ENCODE measurements around the gene DRC7.

DRC7 gene

GRCh38 chr16:57764006-57764340 lies 69.4 kb downstream of the DRC7 start:
- Histone ChIP-seq H3K4me3 (ENCODE audit: low read length) (no peak overlapping the region), H3K27ac (ENCODE audit: low read depth, low read length) (no peak overlapping the region)

DNA sequence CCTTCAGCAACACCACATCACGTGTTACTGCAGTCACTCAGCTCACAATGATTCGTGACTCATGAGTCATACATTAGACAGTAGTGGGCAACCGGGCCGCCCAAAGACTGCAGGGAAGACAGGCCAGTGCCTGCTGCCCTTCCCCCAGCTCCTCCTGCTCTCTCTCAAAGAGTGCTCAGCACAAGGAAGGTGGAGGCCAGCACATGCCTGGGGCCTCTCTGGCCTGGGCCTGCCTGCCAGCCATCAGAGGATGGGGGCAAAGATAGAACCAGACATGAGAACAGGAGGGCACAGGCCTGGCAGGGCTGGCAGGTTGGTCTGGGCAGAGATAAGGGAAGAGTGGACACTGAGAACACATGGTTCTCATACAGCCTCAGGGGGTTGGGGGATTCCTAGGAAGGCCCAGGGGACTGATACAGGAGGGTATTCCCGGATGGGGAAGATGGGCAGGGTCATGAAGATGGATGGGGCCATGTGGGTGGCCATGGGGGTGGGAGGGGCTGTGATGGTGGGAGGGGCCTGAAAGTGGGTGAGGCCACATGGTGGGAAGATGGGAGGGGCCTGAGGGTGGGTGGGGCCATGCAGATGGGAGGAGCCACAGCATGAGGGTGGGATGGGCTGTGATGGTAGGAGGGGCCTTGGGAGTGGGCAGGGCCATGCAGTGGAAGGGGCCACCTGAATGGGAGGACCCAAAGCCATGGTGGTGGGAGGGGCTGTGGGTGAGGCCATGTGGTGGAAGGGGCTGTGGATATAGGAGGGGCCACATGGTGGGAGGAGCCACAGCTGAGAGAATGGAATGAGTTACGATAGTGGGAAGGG lies 69.9 kb downstream of the DRC7 start:
- Histone ChIP-seq H3K79me2 (ENCODE audit: control insufficient read depth, low read length) (no peaks in the 10 kb centered on the region), H3K4me2 (ENCODE audit: low read length) (no peak overlapping the region; the same call in 1 of the 2 replicates), H3K27me3 (ENCODE audit: control insufficient read depth, low read length) (no peaks in the 10 kb centered on the region), H4K20me1 (ENCODE audit: control insufficient read depth, insufficient read depth, low read depth, low read length) (no peaks in the 10 kb centered on the region), H3K9me3 (ENCODE audit: control insufficient read depth, insufficient read depth, low read length) (no peaks in the 10 kb centered on the region), H3K4me3 (ENCODE audit: low read length) (no peak overlapping the region), H3K4me1 (ENCODE audit: control insufficient read depth, low read length) (peaks cover 10% of the 10 kb centered on the region; the same call in 1 of the 2 replicates), H3K27ac (ENCODE audit: low read depth, low read length) (no peak overlapping the region), H3K36me3 (ENCODE audit: control insufficient read depth, low read length) (no peaks in the 10 kb centered on the region), H3F3A (ENCODE audit: control insufficient read depth, insufficient read depth) (no peaks in the 10 kb centered on the region), H3K9me2 (replicated peaks; ENCODE audit: control insufficient read depth, low read length) (no peaks in the 10 kb centered on the region)
- TF ChIP-seq EZH2phosphoT487 (IDR thresholded peaks at IDR 0.05; ENCODE audit: borderline replicate concordance, low read length) (no peak), CTCF (IDR thresholded peaks at IDR 0.05; ENCODE audit: low read depth, low read length, poor library complexity, severe bottlenecking) (no peak)

More at GRCh38 chr16:57764006-57764340, 69.4 kb downstream of the DRC7 start:
- peaks cover 10% of the 10 kb centered on the region; the same call in 1 of the 2 replicates for H3K4me1 ChIP-seq (ENCODE audit: control insufficient read depth, low read length)
- no peaks in the 10 kb centered on the region for H4K20me1 ChIP-seq (ENCODE audit: control insufficient read depth, insufficient read depth, low read depth, low read length)
- H3K27me3 ChIP-seq (ENCODE audit: control insufficient read depth, low read length) = no peaks in the 10 kb centered on the region
- H3K9me2 ChIP-seq (replicated peaks; ENCODE audit: control insufficient read depth, low read length) = no peaks in the 10 kb centered on the region
- no peak overlapping the region for H3K4me2 ChIP-seq (ENCODE audit: low read length)
- H3K9me3 ChIP-seq (ENCODE audit: control insufficient read depth, insufficient read depth, low read length) = no peaks in the 10 kb centered on the region
- no peaks in the 10 kb centered on the region for H3F3A ChIP-seq (ENCODE audit: control insufficient read depth, insufficient read depth)
- H3K79me2 ChIP-seq (ENCODE audit: control insufficient read depth, low read length) = no peaks in the 10 kb centered on the region
- no peak for TF ChIP-seq CTCF (IDR thresholded peaks at IDR 0.05; ENCODE audit: low read depth, low read length, poor library complexity, severe bottlenecking)
- no peak for TF ChIP-seq EZH2phosphoT487 (IDR thresholded peaks at IDR 0.05; ENCODE audit: borderline replicate concordance, low read length)
- H3K36me3 ChIP-seq (ENCODE audit: control insufficient read depth, low read length) = no peaks in the 10 kb centered on the region

GRCh38 chr16:57765160-57765728 lies 70.6 kb downstream of the DRC7 start:
- Histone ChIP-seq H3K9me2 (replicated peaks; ENCODE audit: control insufficient read depth, low read length) (no peaks in the 10 kb centered on the region), H3K27me3 (ENCODE audit: control insufficient read depth, low read length) (no peaks in the 10 kb centered on the region), H3K4me1 (ENCODE audit: control insufficient read depth, low read length) (peaks cover 10% of the 10 kb centered on the region; the same call in 1 of the 2 replicates), H3K4me2 (ENCODE audit: low read length) (no peak overlapping the region; the same call in 1 of the 2 replicates), H3K4me3 (ENCODE audit: low read length) (no peak overlapping the region), H3K79me2 (ENCODE audit: control insufficient read depth, low read length) (no peaks in the 10 kb centered on the region), H3K9me3 (ENCODE audit: control insufficient read depth, insufficient read depth, low read length) (no peaks in the 10 kb centered on the region), H3F3A (ENCODE audit: control insufficient read depth, insufficient read depth) (no peaks in the 10 kb centered on the region), H3K27ac (ENCODE audit: low read depth, low read length) (no peak overlapping the region), H3K36me3 (ENCODE audit: control insufficient read depth, low read length) (no peaks in the 10 kb centered on the region), H4K20me1 (ENCODE audit: control insufficient read depth, insufficient read depth, low read depth, low read length) (no peaks in the 10 kb centered on the region)
- TF ChIP-seq EZH2phosphoT487 (IDR thresholded peaks at IDR 0.05; ENCODE audit: borderline replicate concordance, low read length) (no peak), CTCF (IDR thresholded peaks at IDR 0.05; ENCODE audit: low read depth, low read length, poor library complexity, severe bottlenecking) (no peak)

All from DOHH2 (cell line).